Natural killer cell (primary cell): ENCODE measurements around the gene ADNP2. TPM values are rescaled to one million over a fixed set of nuclear protein-coding genes. Genes with fewer than 3 reads are reported as not detected.

Experiments used
- ATAC-seq, 3 donors: fragments of 150-1000 bp in 2 of 3; fragments of 200-7000 bp in 1 of 3; cut with Tn5 transposase; 1 replicate in 1 of 3; 2 replicates in 2 of 3; pipeline ENCODE4 v1.10.0; 2021; ENCODE audit warnings: mild to moderate bottlenecking in 2 of 3, moderate library complexity in 2 of 3
- DNase-seq, 2 donors: peaks; one replicate each; pipeline versions ENCODE4 v3.0.0 to v3.0.0-alpha.2; 2013 to 2021; ENCODE audit warnings: mixed read lengths in 1 of 2
- H3K27ac ChIP-seq: one replicate; pipeline ENCODE4 v1.5.1; 2013; ENCODE audit warnings: mild to moderate bottlenecking, low read length
- H3K27me3 ChIP-seq: one replicate; pipeline ENCODE4 v1.6.1; 2013; ENCODE audit warnings: low read length; ENCODE audit not compliant: control insufficient read depth, insufficient read depth
- H3K36me3 ChIP-seq: one replicate; pipeline ENCODE4 v1.6.1; 2013; ENCODE audit warnings: low read length; ENCODE audit not compliant: control insufficient read depth, insufficient read depth
- H3K4me1 ChIP-seq: one replicate; pipeline ENCODE4 v1.6.1; 2013; ENCODE audit warnings: low read length; ENCODE audit not compliant: control insufficient read depth, insufficient read depth
- H3K4me3 ChIP-seq: one replicate; pipeline ENCODE4 v1.5.1; 2013; ENCODE audit warnings: low read length
- H3K9me3 ChIP-seq: one replicate; pipeline ENCODE4 v1.6.1; 2013; ENCODE audit warnings: low read length; ENCODE audit not compliant: control insufficient read depth, insufficient read depth
- H3K27ac Mint-ChIP-seq, 2 donors: one replicate each; pipeline ENCODE4 v1.8.0; 2022; ENCODE audit warnings: mild to moderate bottlenecking in 2 of 2, mixed read lengths in 2 of 2, moderate library complexity in 1 of 2
- H3K27me3 Mint-ChIP-seq, 2 donors: one replicate each; pipeline ENCODE4 v1.8.0; 2022; ENCODE audit warnings: low read depth in 2 of 2, mixed read lengths in 2 of 2
- H3K36me3 Mint-ChIP-seq: one replicate; pipeline ENCODE4 v1.8.0; 2022; ENCODE audit warnings: mixed read lengths
- H3K4me1 Mint-ChIP-seq, 2 donors: one replicate each; pipeline ENCODE4 v1.8.0; 2022; ENCODE audit warnings: mixed read lengths in 2 of 2
- H3K4me3 Mint-ChIP-seq: one replicate; pipeline ENCODE4 v1.8.0; 2022; ENCODE audit warnings: mild to moderate bottlenecking, moderate library complexity, mixed read lengths
- H3K9me3 Mint-ChIP-seq, 2 donors: one replicate each; pipeline ENCODE4 v1.8.0; 2022; ENCODE audit warnings: mixed read lengths in 2 of 2
- WGBS: methylation state at CpG from one replicate; pipeline ENCODE4 v1.1.7; 2013; ENCODE audit warnings: missing lambda C conversion rate; ENCODE audit not compliant: insufficient coverage; 5-methylcytosine and 5-hydroxymethylcytosine counted together
- intact Hi-C: fragments of 100-400 bp; cut with micrococcal nuclease; formaldehyde crosslinking; loops from one replicate; pipeline ENCODE4 v1.14.2; 2022
- total RNA-seq, 4 donors: library from RNA; stranded (reverse); fragments of 120-200 nt in 1 of 4; gene quantifications; one replicate each; pipeline versions ENCODE4 v1.2.3 to v1.2.4, GENCODE V29; 2013 to 2022
- TF ChIP-seq, protein P1 (sequence below): fragments of 200-600 bp; IDR thresholded peaks from one replicate; pipeline ENCODE4 v1.8.0; 2022; ENCODE audit warnings: antibody characterized with exemption

Gene ADNP2
- total RNA-seq, 3 donors from 2014 or later (not counting 1 experiment from before 2014, with no cell fraction given), result 31.2 to 39.2 (median 31.4) TPM

DNA sequence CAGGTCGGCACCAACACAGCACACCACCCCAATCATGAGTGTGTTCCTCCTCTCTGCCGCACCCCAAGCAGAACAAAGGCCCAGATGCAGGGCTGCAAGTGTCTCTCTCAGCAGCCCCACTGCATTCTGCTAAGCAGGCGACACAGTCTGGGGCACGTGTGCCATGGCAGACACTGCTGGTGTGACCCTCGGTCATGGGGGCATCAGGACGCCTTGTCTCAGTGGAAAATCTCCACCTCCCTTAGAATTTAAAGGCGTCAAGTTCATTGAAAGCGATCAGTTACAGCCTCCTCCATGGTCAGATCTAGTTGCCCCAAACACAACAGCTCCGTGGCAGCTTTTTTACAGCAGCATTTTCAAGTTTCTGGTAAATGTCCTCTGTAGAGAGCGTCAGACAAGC, 57.2 kb downstream of the ADNP2 start:
- Mint-ChIP-seq H3K9me3 (peaks cover 2 to 11% of the 10 kb centered on the region in 2 donors), H3K27me3 (peaks cover 4 to 13% of the 10 kb centered on the region in 2 donors)
- no peaks in the 10 kb centered on the region for H3K36me3 ChIP-seq

DNA sequence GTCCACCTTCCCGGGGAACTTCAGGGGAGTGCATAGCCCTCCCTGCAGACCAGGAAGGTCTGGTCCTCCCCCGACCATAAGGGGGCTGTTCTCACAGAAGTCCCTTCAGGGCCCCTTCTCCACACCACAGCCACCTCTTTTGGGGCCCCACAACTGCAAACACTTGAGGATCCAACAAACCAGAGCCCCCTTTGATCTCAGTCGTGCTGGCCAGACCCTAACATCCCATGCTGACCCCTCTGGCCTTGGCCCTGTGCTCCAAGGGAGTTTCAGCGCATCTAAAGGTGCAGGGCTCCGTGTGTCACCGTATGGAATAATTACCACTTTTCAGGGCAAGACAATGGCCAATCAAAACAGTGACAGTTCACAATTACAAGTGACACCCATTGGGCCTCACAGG, 57.7 kb downstream of the ADNP2 start:
- peaks cover 9 to 16% of the 10 kb centered on the region in 2 donors for H3K27me3 Mint-ChIP-seq
- H3K27ac ChIP-seq, result no peak overlapping the region

More for the DNA sequence above, 57.2 kb downstream of the ADNP2 start:
- Histone ChIP-seq H3K4me3 (no peak overlapping the region), H3K27ac (no peak overlapping the region), H3K27me3 (peaks cover 3% of the 10 kb centered on the region), H3K9me3 (peaks cover 14% of the 10 kb centered on the region), H3K4me1 (peaks cover 3% of the 10 kb centered on the region)
- no peaks in the 10 kb centered on the region for H3K36me3 Mint-ChIP-seq
- H3K4me1 Mint-ChIP-seq, result peaks cover 0 to 2% of the 10 kb centered on the region in 2 donors
- WGBS, result 91% methylated on average over 10 of the region's 10 CpGs
- no peak overlapping the region for H3K4me3 Mint-ChIP-seq
- TF ChIP-seq, protein P1, sequence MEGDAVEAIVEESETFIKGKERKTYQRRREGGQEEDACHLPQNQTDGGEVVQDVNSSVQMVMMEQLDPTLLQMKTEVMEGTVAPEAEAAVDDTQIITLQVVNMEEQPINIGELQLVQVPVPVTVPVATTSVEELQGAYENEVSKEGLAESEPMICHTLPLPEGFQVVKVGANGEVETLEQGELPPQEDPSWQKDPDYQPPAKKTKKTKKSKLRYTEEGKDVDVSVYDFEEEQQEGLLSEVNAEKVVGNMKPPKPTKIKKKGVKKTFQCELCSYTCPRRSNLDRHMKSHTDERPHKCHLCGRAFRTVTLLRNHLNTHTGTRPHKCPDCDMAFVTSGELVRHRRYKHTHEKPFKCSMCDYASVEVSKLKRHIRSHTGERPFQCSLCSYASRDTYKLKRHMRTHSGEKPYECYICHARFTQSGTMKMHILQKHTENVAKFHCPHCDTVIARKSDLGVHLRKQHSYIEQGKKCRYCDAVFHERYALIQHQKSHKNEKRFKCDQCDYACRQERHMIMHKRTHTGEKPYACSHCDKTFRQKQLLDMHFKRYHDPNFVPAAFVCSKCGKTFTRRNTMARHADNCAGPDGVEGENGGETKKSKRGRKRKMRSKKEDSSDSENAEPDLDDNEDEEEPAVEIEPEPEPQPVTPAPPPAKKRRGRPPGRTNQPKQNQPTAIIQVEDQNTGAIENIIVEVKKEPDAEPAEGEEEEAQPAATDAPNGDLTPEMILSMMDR, result no peak
- no peak overlapping the region for H3K27ac Mint-ChIP-seq
- DNase-seq (no peak), ATAC-seq (no peak)
- intact Hi-C loops, result no loop called here

DNA sequence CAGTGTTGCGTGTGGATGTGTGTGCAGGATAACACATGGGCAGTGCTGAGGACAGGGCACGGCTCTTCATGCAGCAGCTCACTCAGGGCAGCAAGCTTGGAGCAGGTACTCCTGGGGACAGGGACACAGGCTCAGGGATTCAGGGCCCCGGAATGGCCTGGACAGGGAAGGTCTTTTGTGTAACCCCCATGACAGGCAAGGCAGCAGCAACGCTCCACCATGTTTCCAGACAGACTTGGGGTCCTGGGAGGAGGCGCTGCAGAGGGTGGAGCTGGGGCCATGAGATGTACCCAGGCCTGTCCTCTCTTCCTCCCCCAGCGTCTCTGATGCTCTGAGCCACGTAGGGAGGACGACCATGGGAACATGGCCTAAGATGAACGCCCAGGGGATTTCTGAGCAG, 58.3 kb downstream of the ADNP2 start:
- Histone ChIP-seq H3K27ac (no peak overlapping the region), H3K4me1 (peaks cover 5% of the 10 kb centered on the region), H3K4me3 (no peak overlapping the region), H3K27me3 (peaks cover 3% of the 10 kb centered on the region), H3K9me3 (peaks cover 14% of the 10 kb centered on the region), H3K36me3 (no peaks in the 10 kb centered on the region)
- peak in 1 of 2 donors; percentile 5 for DNase-seq
- Mint-ChIP-seq H3K4me1 (peaks cover 0 to 9% of the 10 kb centered on the region in 2 donors), H3K4me3 (no peak overlapping the region), H3K9me3 (peaks cover 2 to 11% of the 10 kb centered on the region in 2 donors), H3K27me3 (peaks cover 11 to 16% of the 10 kb centered on the region in 2 donors), H3K36me3 (no peaks in the 10 kb centered on the region), H3K27ac (no peak overlapping the region)
- 92% methylated on average over 9 of the region's 9 CpGs for WGBS
- intact Hi-C loops, result no loop called here
- ATAC-seq, result no peak
- TF ChIP-seq, protein P1, result no peak

More for the DNA sequence above, 57.7 kb downstream of the ADNP2 start:
- DNase-seq, result no peak
- Mint-ChIP-seq H3K4me3 (no peak overlapping the region), H3K27ac (no peak overlapping the region), H3K4me1 (peaks cover 0 to 7% of the 10 kb centered on the region in 2 donors), H3K9me3 (peaks cover 2 to 11% of the 10 kb centered on the region in 2 donors), H3K36me3 (no peaks in the 10 kb centered on the region)
- 87% methylated on average over 6 of the region's 6 CpGs for WGBS
- no peak overlapping the region for H3K4me3 ChIP-seq
- peaks cover 5% of the 10 kb centered on the region for H3K4me1 ChIP-seq
- no peak for ATAC-seq
- H3K9me3 ChIP-seq, result peaks cover 14% of the 10 kb centered on the region
- intact Hi-C loops, result no loop called here
- peaks cover 3% of the 10 kb centered on the region for H3K27me3 ChIP-seq
- TF ChIP-seq, protein P1, result no peak
- no peaks in the 10 kb centered on the region for H3K36me3 ChIP-seq

DNA sequence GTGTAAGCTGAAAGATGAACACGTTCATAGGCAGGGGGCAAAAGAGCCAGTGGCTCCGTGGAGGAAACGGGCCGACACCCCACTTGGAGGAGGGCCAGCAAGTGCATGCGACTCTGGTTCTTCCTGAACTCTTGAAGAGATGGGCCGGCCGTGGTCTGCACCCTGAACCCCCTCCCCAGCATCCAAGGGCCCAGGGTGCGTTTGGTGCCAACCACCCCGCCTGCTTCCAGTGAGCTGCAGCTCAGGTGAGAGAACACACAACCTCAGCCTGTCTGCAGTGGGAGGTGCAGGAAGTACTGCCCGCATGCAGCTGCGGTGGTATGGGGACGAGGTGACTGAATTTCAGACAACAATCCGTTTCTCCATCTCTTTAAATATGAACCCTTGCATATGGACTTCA, 58.9 kb downstream of the ADNP2 start:
- Histone ChIP-seq H3K9me3 (peaks cover 14% of the 10 kb centered on the region), H3K36me3 (no peaks in the 10 kb centered on the region), H3K4me1 (peaks cover 5% of the 10 kb centered on the region), H3K27me3 (peaks cover 3% of the 10 kb centered on the region), H3K27ac (no peak overlapping the region), H3K4me3 (no peak overlapping the region)
- TF ChIP-seq, protein P1, result no peak
- peaks cover 0 to 9% of the 10 kb centered on the region in 2 donors for H3K4me1 Mint-ChIP-seq
- intact Hi-C loops, result no loop called here
- peak in 1 of 2 donors; percentile 24 for DNase-seq
- no peak for ATAC-seq
- H3K27me3 Mint-ChIP-seq, result peaks cover 11 to 13% of the 10 kb centered on the region in 2 donors
- 57% methylated on average over 11 of the region's 13 CpGs for WGBS
- peaks cover 2 to 11% of the 10 kb centered on the region in 2 donors for H3K9me3 Mint-ChIP-seq
- no peak overlapping the region for H3K4me3 Mint-ChIP-seq
- H3K36me3 Mint-ChIP-seq, result no peaks in the 10 kb centered on the region
- no peak overlapping the region for H3K27ac Mint-ChIP-seq
